ENCODE measurements around the gene LONP1.
"Not testable (repeated sequence)": the region's sequence is repeated elsewhere in the genome, so short reads cannot be mapped to it uniquely, and the experiment has no call there.

GRCh38 chr19:5744999-5745398, 25.1 kb upstream of the LONP1 start:
- not testable (repeated sequence) for TF ChIP-seq CTCF, POLR2A (IDR thresholded peaks at IDR 0.05)

Measured in thyroid gland (tissue), 4 donors.